ENCODE results near the gene KCNT1. TPM values are rescaled to one million over a fixed set of nuclear protein-coding genes. Genes with fewer than 3 reads are reported as not detected.

Gene KCNT1
- total RNA-seq, 4 donors from 2014 or later: 0.28 to 0.52 TPM; not detected in 2

- no peaks in the 10 kb centered on the region for H3K4me1 ChIP-seq
- H3K27ac ChIP-seq: no peak overlapping the region
- H3K27me3 ChIP-seq: no peaks in the 10 kb centered on the region
- no peak overlapping the region for H3K4me3 ChIP-seq
- no peak for TF ChIP-seq POLR2A (IDR thresholded peaks at IDR 0.05)
- TF ChIP-seq CTCF (IDR thresholded peaks at IDR 0.05): no peak
- H3K36me3 ChIP-seq: no peaks in the 10 kb centered on the region
- no peaks in the 10 kb centered on the region for H3K9me3 ChIP-seq
- no peak for DNase-seq
- intact Hi-C loops (cut with DNase I; ENCODE audit: low total_unique reads): no loop called here
Observed at GRCh38 chr9:135773530-135774238, 71.7 kb downstream of the KCNT1 start.

GRCh38 chr9:135774239-135774747 is 72.3 kb downstream of the KCNT1 start:
- Histone ChIP-seq H3K4me1 (no peaks in the 10 kb centered on the region), H3K4me3 (no peak overlapping the region), H3K36me3 (no peaks in the 10 kb centered on the region), H3K27ac (no peak overlapping the region), H3K9me3 (no peaks in the 10 kb centered on the region), H3K27me3 (no peaks in the 10 kb centered on the region)
- intact Hi-C loops (cut with DNase I; ENCODE audit: low total_unique reads): no loop called here
- TF ChIP-seq CTCF (IDR thresholded peaks at IDR 0.05) (no peak), POLR2A (IDR thresholded peaks at IDR 0.05) (no peak)
- no peak for DNase-seq

GRCh38 chr9:135774794-135775525 is 73.0 kb downstream of the KCNT1 start:
- no peak for DNase-seq
- Histone ChIP-seq H3K27me3 (no peaks in the 10 kb centered on the region), H3K27ac (no peak overlapping the region), H3K4me3 (no peak overlapping the region), H3K36me3 (no peaks in the 10 kb centered on the region), H3K9me3 (no peaks in the 10 kb centered on the region), H3K4me1 (no peaks in the 10 kb centered on the region)
- TF ChIP-seq CTCF (IDR thresholded peaks at IDR 0.05) (no peak), POLR2A (IDR thresholded peaks at IDR 0.05) (no peak)
- intact Hi-C loops (cut with DNase I; ENCODE audit: low total_unique reads): no loop called here

- Histone ChIP-seq H3K4me1 (no peaks in the 10 kb centered on the region), H3K9me3 (no peaks in the 10 kb centered on the region), H3K27ac (no peak overlapping the region), H3K27me3 (no peaks in the 10 kb centered on the region), H3K4me3 (no peak overlapping the region), H3K36me3 (no peaks in the 10 kb centered on the region)
- TF ChIP-seq CTCF (IDR thresholded peaks at IDR 0.05): no peak
- no peak for TF ChIP-seq POLR2A (IDR thresholded peaks at IDR 0.05)
- DNase-seq: no peak
- intact Hi-C loops (cut with DNase I; ENCODE audit: low total_unique reads): no loop called here
Observed at GRCh38 chr9:135775911-135776310, 73.9 kb downstream of the KCNT1 start.

Measured in uterus (tissue), 4 donors.